Right lobe of liver (tissue), 4 donors: ENCODE results near the gene SH3GL1.

Source experiments
- CTCF ChIP-seq, 4 donors: fragments of 200-600 bp in 3 of 4; fragments of 450-650 bp in 1 of 4; IDR thresholded peaks; one replicate each; pipeline versions ENCODE4 v1.5.1 to v1.8.0; 2016 to 2022; ENCODE audit warnings: antibody characterized with exemption in 4 of 4, mild to moderate bottlenecking in 2 of 4
- POLR2A ChIP-seq: fragments of 450-650 bp; IDR thresholded peaks from one replicate; pipeline ENCODE4 v1.6.1; 2017; ENCODE audit warnings: antibody characterized with exemption, mild to moderate bottlenecking
- donor health status: DM: no; HTN: no; CAD: no.
- donor health status: DM: no; HTN: no; CAD: no.
- donor health status: DM: no; HTN: yes; CAD: no.

GRCh38 chr19:4428326-4428975 lies 28.1 kb upstream of the SH3GL1 start:
- no peak for TF ChIP-seq CTCF (IDR thresholded peaks at IDR 0.05)
- TF ChIP-seq POLR2A: no peak
